Naive thymus-derived CD4-positive, alpha-beta T cell (primary cell): Measurements from ENCODE around the gene ITGA2. TPM values are rescaled to one million over a fixed set of nuclear protein-coding genes. Genes with fewer than 3 reads are reported as not detected.
A peak's percentile ranks its signal among the peaks of the same experiment; 100 is the strongest.

Source experiments
- ATAC-seq: fragments of 150-1000 bp; cut with Tn5 transposase; 2 replicates; pipeline ENCODE4 v1.10.0; 2021; ENCODE audit warnings: mild to moderate bottlenecking, moderate library complexity
- CTCF ChIA-PET: fragments of 350-600 bp; sonication (Branson Sonifier 250); formaldehyde crosslinking; loops from one replicate; lab custom pipeline; 2021; ENCODE audit warnings: antibody characterized with exemption; lab: Charles Lee
- POLR2A ChIA-PET: fragments of 350-600 bp; sonication (Branson Sonifier 250); formaldehyde crosslinking; loops from one replicate; lab custom pipeline; 2021; ENCODE audit warnings: antibody characterized with exemption, inconsistent platforms; lab: Charles Lee
- DNase-seq, 9 donors: peaks; one replicate each; pipeline versions ENCODE4 v3.0.0 to v3.0.0-alpha.2; 2020 to 2022; ENCODE audit warnings: mixed read lengths in 1 of 9
- H3K27ac ChIP-seq: one replicate; pipeline ENCODE4 v1.7.0; 2013; ENCODE audit warnings: mild to moderate bottlenecking, low read depth, low read length, moderate library complexity
- H3K27me3 ChIP-seq, 2 donors: one replicate each; pipeline ENCODE4 v1.7.0; 2013; ENCODE audit warnings: low read length in 2 of 2, mild to moderate bottlenecking in 2 of 2, moderate library complexity in 2 of 2; ENCODE audit not compliant: control insufficient read depth in 2 of 2, insufficient read depth in 2 of 2
- H3K36me3 ChIP-seq, 3 experiments: 1 replicate in 2 of 3; 2 replicates in 1 of 3; pipeline ENCODE4 v1.7.0; 2013; ENCODE audit warnings: low read length in 3 of 3, mild to moderate bottlenecking in 3 of 3, moderate library complexity in 1 of 3; ENCODE audit not compliant: insufficient read depth in 3 of 3, control insufficient read depth in 2 of 3
- H3K4me1 ChIP-seq, 2 donors: one replicate each; pipeline ENCODE4 v1.7.0; 2013; ENCODE audit warnings: low read length in 2 of 2, mild to moderate bottlenecking in 2 of 2, moderate library complexity in 1 of 2; ENCODE audit not compliant: control insufficient read depth in 2 of 2, insufficient read depth in 2 of 2
- H3K4me3 ChIP-seq: 2 replicates; pipeline ENCODE4 v1.7.0; 2013; ENCODE audit warnings: mild to moderate bottlenecking, low read length
- H3K9me3 ChIP-seq, 3 experiments: 1 replicate in 2 of 3; 2 replicates in 1 of 3; pipeline ENCODE4 v1.7.0; 2013; ENCODE audit warnings: low read length in 3 of 3; ENCODE audit not compliant: control insufficient read depth in 2 of 3
- H3K27ac Mint-ChIP-seq, 9 donors: one replicate each; pipeline ENCODE4 v1.8.0; 2020 to 2022; ENCODE audit warnings: mixed read lengths in 9 of 9, mild to moderate bottlenecking in 8 of 9, moderate library complexity in 5 of 9, inconsistent platforms in 2 of 9
- H3K27me3 Mint-ChIP-seq, 5 donors: one replicate each; pipeline ENCODE4 v1.8.0; 2021 to 2022; ENCODE audit warnings: mixed read lengths in 5 of 5, mild to moderate bottlenecking in 1 of 5
- H3K36me3 Mint-ChIP-seq, 5 donors: one replicate each; pipeline ENCODE4 v1.8.0; 2020 to 2022; ENCODE audit warnings: mixed read lengths in 5 of 5, mild to moderate bottlenecking in 3 of 5, inconsistent platforms in 1 of 5
- H3K4me1 Mint-ChIP-seq, 7 donors: one replicate each; pipeline ENCODE4 v1.8.0; 2020 to 2022; ENCODE audit warnings: mixed read lengths in 7 of 7, mild to moderate bottlenecking in 3 of 7, inconsistent platforms in 1 of 7
- H3K4me3 Mint-ChIP-seq, 10 donors: one replicate each; pipeline ENCODE4 v1.8.0; 2020 to 2022; ENCODE audit warnings: mild to moderate bottlenecking in 10 of 10, mixed read lengths in 10 of 10, moderate library complexity in 6 of 10, inconsistent platforms in 2 of 10
- H3K9me3 Mint-ChIP-seq, 11 donors: one replicate each; pipeline ENCODE4 v1.8.0; 2020 to 2022; ENCODE audit warnings: mixed read lengths in 11 of 11, mild to moderate bottlenecking in 4 of 11, inconsistent platforms in 1 of 11, moderate library complexity in 1 of 11
- intact Hi-C, 2 donors: fragments of 100-400 bp; cut with micrococcal nuclease; formaldehyde crosslinking; loops; one replicate each; pipeline ENCODE4 v1.15.1; 2023
- polyA plus RNA-seq, 2 donors: library from polyadenylated mRNA; unstranded; fragments of 300-500 nt; fragmentation: Illumina TruSeq; gene quantifications; one replicate each; pipeline ENCODE4 v1.2.3, GENCODE V29; 2021
- total RNA-seq, 6 experiments: library from RNA in 5 of 6; stranded (reverse) in 5 of 6; gene quantifications; 1 replicate in 5 of 6; 2 replicates in 1 of 6; pipeline ENCODE4 v1.2.3 and lab custom pipeline; 2021 to 2026

The ITGA2 gene
- total and polyA plus RNA-seq, 7 experiments from 2014 or later = 0.16 to 8.9 (median 0.43) TPM

DNA sequence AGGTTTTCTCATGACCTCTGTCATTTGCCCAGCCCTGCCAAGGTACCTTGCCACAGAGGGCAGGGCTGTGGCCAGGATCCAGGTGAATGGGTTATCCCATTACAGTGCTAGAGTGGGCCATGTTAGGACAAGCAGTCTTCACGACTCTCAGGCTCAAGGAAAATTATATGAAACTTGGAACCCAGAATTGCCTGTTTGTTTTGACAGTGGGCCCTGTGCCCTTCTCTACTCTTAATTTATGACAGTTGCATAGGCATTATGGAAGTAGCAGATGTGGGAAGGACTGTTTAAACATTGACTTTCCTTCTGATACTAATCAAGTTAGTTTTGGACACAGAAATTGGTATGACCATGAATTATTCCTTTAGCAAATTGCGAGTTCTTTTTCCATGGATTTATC lies 41.7 kb downstream of the ITGA2 start:
- ATAC-seq (no peak), DNase-seq (no peak)
- intact Hi-C loops = loop anchor here (1.0 to 5.0 kb wide), 7 partner anchors 10 to 83 kb away; partner anchors contain the start of gene ITGA2 (in 1 of the 2)
- Histone ChIP-seq H3K27ac (no peak overlapping the region), H3K9me3 (no peaks in the 10 kb centered on the region), H3K36me3 (no peaks in the 10 kb centered on the region), H3K27me3 (no peaks in the 10 kb centered on the region), H3K4me3 (no peak overlapping the region), H3K4me1 (peaks cover 0 to 18% of the 10 kb centered on the region in 2 donors)
- Mint-ChIP-seq H3K4me3 (no peak overlapping the region), H3K27me3 (no peaks in the 10 kb centered on the region), H3K36me3 (peaks cover 0 to 34% (median 0%) of the 10 kb centered on the region in 5 donors), H3K27ac (peak overlapping the region in 8 of 9 donors; percentile 35 to 89 (median 80)), H3K4me1 (peaks cover 12 to 47% (median 26%) of the 10 kb centered on the region in 7 donors), H3K9me3 (no peaks in the 10 kb centered on the region)
- ChIA-PET POLR2A (interaction anchor here (0.6 kb wide), 1 partner anchor 409 kb away, joined by 6 read pairs; no protein-coding TSS in a partner anchor), CTCF (no interaction called here)

DNA sequence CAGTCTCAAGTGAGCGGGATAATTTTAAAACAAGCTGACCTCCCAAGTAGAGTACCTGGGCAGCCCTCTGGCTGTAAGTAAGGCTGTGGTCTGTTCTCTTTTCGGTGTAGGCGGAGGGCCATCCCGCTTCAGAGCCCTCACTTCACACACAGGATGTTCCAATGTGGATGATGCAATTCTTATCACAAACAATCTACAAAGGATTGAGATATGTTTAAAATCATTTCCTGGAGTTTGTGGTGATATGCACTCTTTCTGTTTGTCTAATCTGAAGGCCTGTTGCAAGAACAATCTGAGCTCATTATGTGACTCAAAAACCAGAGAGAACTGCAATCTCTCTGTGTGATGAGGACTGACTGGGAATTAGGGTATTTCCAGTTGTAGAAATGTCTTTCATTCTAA lies 42.5 kb downstream of the ITGA2 start:
- peak overlapping the region; percentile 53 to 89 (median 81) for H3K27ac Mint-ChIP-seq
- ChIA-PET POLR2A (interaction anchor here (0.6 to 1.0 kb wide), 2 partner anchors 10 to 141 kb away, joined by 3 to 4 read pairs; no protein-coding TSS in a partner anchor), CTCF (interaction anchor here (0.9 to 1.2 kb wide), 3 partner anchors 9 to 17 kb away, joined by 3 to 4 read pairs (median 3); no protein-coding TSS in a partner anchor)
- Histone ChIP-seq H3K36me3 (no peaks in the 10 kb centered on the region), H3K4me1 (peaks cover 0 to 18% of the 10 kb centered on the region in 2 donors), H3K9me3 (no peaks in the 10 kb centered on the region), H3K27ac (peak overlapping the region; percentile 44), H3K27me3 (no peaks in the 10 kb centered on the region), H3K4me3 (no peak overlapping the region)
- peak overlapping the region in 8 of 10 donors; percentile 0 to 79 (median 60) for H3K4me3 Mint-ChIP-seq
- ATAC-seq = peak; percentile 89
- DNase-seq = peak in 8 of 9 donors; percentile 25 to 68 (median 60)
- peaks cover 12 to 55% (median 29%) of the 10 kb centered on the region in 7 donors for H3K4me1 Mint-ChIP-seq
- H3K36me3 Mint-ChIP-seq = peaks cover 0 to 42% (median 0%) of the 10 kb centered on the region in 5 donors
- intact Hi-C loops = loop anchor here (1.0 to 5.0 kb wide), 7 partner anchors 10 to 83 kb away; partner anchors contain the start of gene ITGA2 (in 1 of the 2)
- H3K9me3 Mint-ChIP-seq = no peaks in the 10 kb centered on the region
- no peaks in the 10 kb centered on the region for H3K27me3 Mint-ChIP-seq

DNA sequence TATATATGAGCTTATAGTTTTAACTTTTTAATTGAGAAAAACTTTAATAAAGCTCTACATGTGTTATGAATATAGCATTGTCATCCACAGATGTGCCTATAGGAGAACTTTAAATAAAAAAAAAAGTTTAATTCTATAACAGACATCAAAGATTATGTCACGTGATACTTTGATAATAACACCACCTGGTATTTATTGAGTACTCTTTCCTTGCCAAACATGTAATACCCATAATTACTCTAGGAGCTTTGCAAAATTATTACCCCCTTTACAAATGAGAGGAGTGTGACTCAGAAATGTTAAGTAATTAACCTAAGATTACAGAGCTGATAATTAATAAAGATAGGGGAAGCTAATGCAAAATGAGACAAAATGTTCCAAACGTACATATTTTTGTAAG lies 43.0 kb downstream of the ITGA2 start:
- Histone ChIP-seq H3K36me3 (no peaks in the 10 kb centered on the region), H3K27ac (peak overlapping the region; percentile 44), H3K4me3 (no peak overlapping the region), H3K9me3 (no peaks in the 10 kb centered on the region), H3K27me3 (no peaks in the 10 kb centered on the region), H3K4me1 (peaks cover 0 to 18% of the 10 kb centered on the region in 2 donors)
- intact Hi-C loops = loop anchor here in 1 of 2 donors (5.0 kb wide), 2 partner anchors 50 to 65 kb away; no protein-coding TSS in a partner anchor
- peak overlapping the region in 8 of 9 donors; percentile 58 to 88 (median 76) for H3K27ac Mint-ChIP-seq
- DNase-seq = no peak
- H3K9me3 Mint-ChIP-seq = no peaks in the 10 kb centered on the region
- no peak for ATAC-seq
- ChIA-PET POLR2A (interaction anchor here (0.6 to 1.0 kb wide), 2 partner anchors 9 to 125 kb away, joined by 4 read pairs; no protein-coding TSS in a partner anchor), CTCF (interaction anchor here (0.6 to 1.2 kb wide), 4 partner anchors 9 to 42 kb away, joined by 3 to 4 read pairs (median 4); no protein-coding TSS in a partner anchor)
- H3K36me3 Mint-ChIP-seq = peaks cover 0 to 43% (median 0%) of the 10 kb centered on the region in 5 donors
- no peaks in the 10 kb centered on the region for H3K27me3 Mint-ChIP-seq
- peaks cover 12 to 57% (median 30%) of the 10 kb centered on the region in 7 donors for H3K4me1 Mint-ChIP-seq
- H3K4me3 Mint-ChIP-seq = peak overlapping the region in 6 of 10 donors; percentile 0 to 64 (median 42)

DNA sequence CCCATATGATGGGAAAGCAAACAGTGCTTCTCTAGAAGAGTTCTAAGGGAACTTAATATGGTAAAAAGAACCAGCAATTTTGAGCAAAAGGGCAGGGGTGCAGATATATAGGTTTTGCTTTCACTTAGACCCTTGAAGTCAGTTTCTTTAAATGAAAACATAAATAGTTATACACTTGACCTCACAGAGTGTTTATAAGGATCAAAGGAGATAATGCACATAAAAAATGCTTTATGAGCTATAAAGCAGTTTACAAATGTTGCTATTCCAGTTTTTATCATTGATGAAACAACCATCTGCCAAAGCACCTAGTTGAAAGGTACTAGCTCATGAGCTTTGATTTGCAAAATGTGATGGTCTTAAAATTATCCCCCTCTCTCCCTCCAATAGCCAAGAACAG lies 45.7 kb downstream of the ITGA2 start:
- H3K4me3 Mint-ChIP-seq = peak overlapping the region in 1 of 10 donors; percentile 6
- H3K9me3 Mint-ChIP-seq = no peaks in the 10 kb centered on the region
- H3K36me3 ChIP-seq = no peaks in the 10 kb centered on the region
- intact Hi-C loops = loop anchor here in 1 of 2 donors (5.0 kb wide), 2 partner anchors 47 to 62 kb away; no protein-coding TSS in a partner anchor
- CTCF ChIA-PET = no interaction called here
- no peak for DNase-seq
- peaks cover 0 to 41% (median 0%) of the 10 kb centered on the region in 5 donors for H3K36me3 Mint-ChIP-seq
- H3K27ac ChIP-seq = no peak overlapping the region
- peak overlapping the region in 3 of 9 donors; percentile 4 to 65 (median 47) for H3K27ac Mint-ChIP-seq
- no peaks in the 10 kb centered on the region for H3K27me3 ChIP-seq
- H3K4me3 ChIP-seq = no peak overlapping the region
- no peaks in the 10 kb centered on the region for H3K9me3 ChIP-seq
- H3K4me1 ChIP-seq = peaks cover 2 to 19% of the 10 kb centered on the region in 2 donors
- no peaks in the 10 kb centered on the region for H3K27me3 Mint-ChIP-seq
- no peak for ATAC-seq
- H3K4me1 Mint-ChIP-seq = peaks cover 12 to 70% (median 33%) of the 10 kb centered on the region in 7 donors
- POLR2A ChIA-PET = no interaction called here

DNA sequence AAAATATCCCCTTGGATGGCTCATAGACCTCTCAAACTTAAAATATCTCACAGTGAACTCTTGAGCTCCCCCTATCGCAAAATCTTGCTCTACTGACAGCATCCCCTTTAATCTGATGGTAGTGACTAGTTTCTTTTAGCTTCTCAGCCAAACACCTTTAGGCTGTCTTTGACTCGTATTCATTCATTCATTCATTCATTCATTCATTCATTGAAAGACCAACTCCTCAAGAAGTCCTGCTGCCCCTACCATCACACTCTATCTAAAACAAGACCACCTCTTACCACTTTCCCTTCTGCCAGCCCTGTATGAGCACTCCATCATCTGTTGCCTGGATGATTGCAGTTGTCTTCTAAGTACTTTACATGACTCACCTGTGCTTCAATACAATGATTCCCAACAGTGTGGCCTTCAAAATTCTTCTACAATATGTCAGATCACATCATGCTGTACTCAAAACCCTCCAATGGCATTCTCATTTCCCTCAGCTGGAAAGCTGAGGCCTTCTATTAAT lies 46.8 kb downstream of the ITGA2 start:
- Mint-ChIP-seq H3K27ac (no peak overlapping the region), H3K27me3 (no peaks in the 10 kb centered on the region), H3K36me3 (peaks cover 0 to 41% (median 0%) of the 10 kb centered on the region in 5 donors), H3K4me1 (peaks cover 19 to 72% (median 37%) of the 10 kb centered on the region in 7 donors), H3K4me3 (no peak overlapping the region), H3K9me3 (no peaks in the 10 kb centered on the region)
- ChIA-PET CTCF (interaction anchor here (0.6 kb wide), 1 partner anchor 82 kb away, joined by 3 read pairs; no protein-coding TSS in a partner anchor), POLR2A (interaction anchor here (0.6 kb wide), 1 partner anchor 86 kb away, joined by 3 read pairs; no protein-coding TSS in a partner anchor)
- no peak for ATAC-seq
- H3K4me3 ChIP-seq = no peak overlapping the region
- no peaks in the 10 kb centered on the region for H3K27me3 ChIP-seq
- no peak overlapping the region for H3K27ac ChIP-seq
- H3K4me1 ChIP-seq = peaks cover 12 to 23% of the 10 kb centered on the region in 2 donors
- intact Hi-C loops = no loop called here
- no peaks in the 10 kb centered on the region for H3K36me3 ChIP-seq
- no peak for DNase-seq
- no peaks in the 10 kb centered on the region for H3K9me3 ChIP-seq

DNA sequence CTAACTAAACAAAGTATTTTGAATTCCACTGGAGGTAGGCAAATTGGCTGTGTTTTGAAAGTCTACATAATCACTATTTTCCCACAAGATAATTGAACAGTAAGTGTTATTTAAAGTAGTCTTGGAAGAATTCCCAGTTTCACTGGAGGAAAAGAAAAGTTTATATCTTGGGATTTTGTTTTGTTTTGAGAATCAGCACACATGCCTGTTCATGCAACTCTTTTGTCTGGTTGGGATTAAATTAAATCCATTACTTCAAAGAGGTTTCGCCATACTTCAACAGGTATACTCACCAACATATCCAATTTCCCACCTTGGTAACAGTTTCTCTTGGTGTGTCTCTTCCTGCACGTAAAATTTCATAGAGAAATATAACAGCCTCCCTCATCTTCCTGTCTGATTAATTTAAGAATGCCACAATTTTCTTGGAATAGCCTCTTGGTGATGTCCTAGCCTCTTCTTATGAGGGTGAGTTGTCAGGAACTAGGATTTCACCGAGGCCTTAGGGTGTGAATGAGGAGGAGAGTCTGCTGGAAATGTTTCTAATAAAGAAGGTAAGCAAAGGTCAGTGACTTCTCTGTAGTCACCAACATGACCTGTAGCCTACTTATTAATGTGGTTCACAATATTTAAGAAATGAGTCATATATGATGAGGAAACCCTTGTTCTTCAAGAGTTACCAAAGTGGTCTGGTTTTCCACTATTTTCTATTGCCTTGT lies 48.1 kb downstream of the ITGA2 start:
- DNase-seq = no peak
- Mint-ChIP-seq H3K9me3 (no peaks in the 10 kb centered on the region), H3K36me3 (peaks cover 0 to 38% (median 0%) of the 10 kb centered on the region in 5 donors), H3K27me3 (no peaks in the 10 kb centered on the region), H3K27ac (peak overlapping the region in 2 of 9 donors; percentile 13 to 50), H3K4me3 (peak overlapping the region in 1 of 10 donors; percentile 47), H3K4me1 (peaks cover 12 to 74% (median 35%) of the 10 kb centered on the region in 7 donors)
- no peaks in the 10 kb centered on the region for H3K27me3 ChIP-seq
- peaks cover 12 to 15% of the 10 kb centered on the region in 2 donors for H3K4me1 ChIP-seq
- no peak overlapping the region for H3K4me3 ChIP-seq
- no peak overlapping the region for H3K27ac ChIP-seq
- ChIA-PET POLR2A (no interaction called here), CTCF (no interaction called here)
- no peaks in the 10 kb centered on the region for H3K36me3 ChIP-seq
- intact Hi-C loops = no loop called here
- ATAC-seq = no peak
- H3K9me3 ChIP-seq = no peaks in the 10 kb centered on the region
